ENCODE measurements around the gene ST6GAL2.

DNA sequence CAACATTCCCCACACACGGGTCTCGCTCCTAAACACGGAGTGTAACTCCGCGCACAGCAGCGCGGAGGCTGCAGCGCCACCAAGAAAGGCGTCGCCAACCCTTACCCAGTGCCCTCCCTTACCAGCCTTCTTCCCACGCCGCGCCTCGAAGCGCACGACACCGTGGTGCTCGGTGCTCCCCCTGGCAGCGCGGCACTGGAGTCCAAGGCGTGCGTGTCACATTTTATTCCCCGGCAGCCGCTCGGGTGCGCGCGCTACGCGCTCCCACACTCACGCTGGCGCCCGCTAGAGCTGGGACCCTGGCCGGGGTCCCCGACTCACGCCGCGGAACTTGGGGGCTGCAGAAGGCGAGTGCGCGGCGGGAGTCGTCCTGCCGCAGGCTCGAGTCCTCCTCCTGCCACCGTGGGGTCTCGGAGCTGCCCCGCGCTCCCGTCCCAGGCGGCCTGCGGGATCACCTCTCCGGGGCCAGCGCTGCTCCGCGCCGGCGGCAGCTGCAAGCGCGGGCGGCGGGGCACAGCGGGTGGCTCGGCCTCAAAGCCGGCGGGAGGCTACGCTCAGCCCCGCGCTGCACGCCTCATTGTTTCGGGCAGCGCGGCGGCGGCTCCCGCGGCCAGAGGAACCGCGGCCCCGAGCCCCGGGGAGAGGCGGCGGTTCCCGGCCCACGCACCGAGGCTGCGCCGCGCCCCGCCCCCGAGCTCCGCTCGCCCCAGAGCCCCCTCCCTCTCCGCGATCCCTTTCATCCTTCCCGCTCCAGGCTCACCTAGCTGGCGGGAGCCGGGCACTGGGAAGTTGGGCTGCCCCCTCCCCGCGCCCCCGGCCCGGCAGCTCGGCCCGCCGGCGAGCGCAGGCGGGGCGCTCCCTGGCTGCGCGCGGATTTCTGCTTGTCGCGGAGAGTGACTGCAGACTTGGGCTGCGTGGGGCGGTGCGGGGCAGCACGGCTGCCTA, at the start of gene ST6GAL2:
- TF ChIP-seq CTCF (IDR thresholded peaks at IDR 0.05 in 2 of 3, conservative IDR thresholded peaks at IDR 0.05 in 1 of 3; ENCODE audit: insufficient read depth in 2 of 3, low read depth in 1 of 3, low read length in 3 of 3), result no peak
- TF ChIP-seq FOXP4 (CRISPR knock-in tag; IDR thresholded peaks at IDR 0.05; ENCODE audit: borderline replicate concordance), result no peak
- TF ChIP-seq BMI1 (IDR thresholded peaks at IDR 0.05; ENCODE audit: low read length), result no peak
- TF ChIP-seq ZNF449 (CRISPR knock-in tag; IDR thresholded peaks at IDR 0.05), result no peak
- TF ChIP-seq POLR2A (conservative IDR thresholded peaks at IDR 0.05), result no peak
- no peak for TF ChIP-seq JUN (IDR thresholded peaks at IDR 0.05; ENCODE audit: borderline replicate concordance, low read depth, low read length)
- no peak for TF ChIP-seq JUN (CRISPR knock-in tag; IDR thresholded peaks at IDR 0.05; ENCODE audit: borderline replicate concordance)
- no peak for TF ChIP-seq ZNF431 (CRISPR knock-in tag; IDR thresholded peaks at IDR 0.05)
- no peak for TF ChIP-seq JUND (IDR thresholded peaks at IDR 0.05; ENCODE audit: borderline replicate concordance, low read depth, low read length)
- TF ChIP-seq JUND (tag; IDR thresholded peaks at IDR 0.05; ENCODE audit: borderline replicate concordance, low read depth, low read length), result no peak
- TF ChIP-seq SMARCC2 (IDR thresholded peaks at IDR 0.05; ENCODE audit: low read depth), result no peak
- TF ChIP-seq EZH2 (IDR thresholded peaks at IDR 0.05; ENCODE audit: borderline replicate concordance, low read depth, low read length), result no peak
- TF ChIP-seq, protein P1, sequence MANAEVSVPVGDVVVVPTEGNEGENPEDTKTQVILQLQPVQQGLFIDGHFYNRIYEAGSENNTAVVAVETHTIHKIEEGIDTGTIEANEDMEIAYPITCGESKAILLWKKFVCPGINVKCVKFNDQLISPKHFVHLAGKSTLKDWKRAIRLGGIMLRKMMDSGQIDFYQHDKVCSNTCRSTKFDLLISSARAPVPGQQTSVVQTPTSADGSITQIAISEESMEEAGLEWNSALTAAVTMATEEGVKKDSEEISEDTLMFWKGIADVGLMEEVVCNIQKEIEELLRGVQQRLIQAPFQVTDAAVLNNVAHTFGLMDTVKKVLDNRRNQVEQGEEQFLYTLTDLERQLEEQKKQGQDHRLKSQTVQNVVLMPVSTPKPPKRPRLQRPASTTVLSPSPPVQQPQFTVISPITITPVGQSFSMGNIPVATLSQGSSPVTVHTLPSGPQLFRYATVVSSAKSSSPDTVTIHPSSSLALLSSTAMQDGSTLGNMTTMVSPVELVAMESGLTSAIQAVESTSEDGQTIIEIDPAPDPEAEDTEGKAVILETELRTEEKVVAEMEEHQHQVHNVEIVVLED (CRISPR knock-in tag; IDR thresholded peaks at IDR 0.05), result no peak
- no peak for TF ChIP-seq DPF2 (IDR thresholded peaks at IDR 0.05)
- TF ChIP-seq NONO (IDR thresholded peaks at IDR 0.05; ENCODE audit: low read depth in 2 of 2, low read length in 1 of 2), result no peak
